ENCODE measurements around the gene GCA. TPM values are rescaled to one million over a fixed set of nuclear protein-coding genes. Genes with fewer than 3 reads are reported as not detected.

The GCA gene
- 34.5 TPM for polyA plus RNA-seq (2012; ENCODE audit: missing spikeins)

GRCh38 chr2:162343824-162344616 lies at the start of gene GCA:
TSS of gene GCA (plus strand) at chr2:162344132. CDS start at chr2:162344249, 117 bp downstream.
- FAIRE-seq, result peak; percentile 100
- peak; percentile 63 for DNase-seq (ENCODE audit: insufficient read length)
- TF ChIP-seq POLR2AphosphoS5 (IDR thresholded peaks at IDR 0.05; ENCODE audit: low read depth, low read length), result peak; percentile 71
- 0 out of 2 replicates have a peak, but pooled peaks have one; percentile 50 for TF ChIP-seq TAF1 (IDR thresholded peaks at IDR 0.05; ENCODE audit: borderline replicate concordance, low read depth, low read length)
- peak; percentile 77; the same call in 1 of the 2 replicates for TF ChIP-seq POLR2A (IDR thresholded peaks at IDR 0.05; ENCODE audit: low read depth, low read length)

- FAIRE-seq, result no peak
- TF ChIP-seq POLR2AphosphoS5 (IDR thresholded peaks at IDR 0.05; ENCODE audit: low read depth, low read length) (no peak), TAF1 (IDR thresholded peaks at IDR 0.05; ENCODE audit: borderline replicate concordance, low read depth, low read length) (no peak), POLR2A (IDR thresholded peaks at IDR 0.05; ENCODE audit: low read depth, low read length) (no peak)
- no peak for DNase-seq (ENCODE audit: insufficient read length)
Measured at GRCh38 chr2:162295009-162295408, 48.9 kb upstream of the GCA start.

- DNase-seq (ENCODE audit: insufficient read length) (no peak), FAIRE-seq (peak; percentile 14)
- TF ChIP-seq POLR2A (IDR thresholded peaks at IDR 0.05; ENCODE audit: low read depth, low read length), result no peak
- no peak for TF ChIP-seq TAF1 (IDR thresholded peaks at IDR 0.05; ENCODE audit: borderline replicate concordance, low read depth, low read length)
- no peak for TF ChIP-seq POLR2AphosphoS5 (IDR thresholded peaks at IDR 0.05; ENCODE audit: low read depth, low read length)
Measured at GRCh38 chr2:162297925-162298552, 45.9 kb upstream of the GCA start.

GRCh38 chr2:162298669-162299335 lies 45.1 kb upstream of the GCA start:
- DNase-seq (ENCODE audit: insufficient read length), result no peak
- TF ChIP-seq TAF1 (IDR thresholded peaks at IDR 0.05; ENCODE audit: borderline replicate concordance, low read depth, low read length), result no peak
- no peak for TF ChIP-seq POLR2AphosphoS5 (IDR thresholded peaks at IDR 0.05; ENCODE audit: low read depth, low read length)
- TF ChIP-seq POLR2A (IDR thresholded peaks at IDR 0.05; ENCODE audit: low read depth, low read length), result no peak
- FAIRE-seq, result no peak

GRCh38 chr2:162300266-162300665 lies 43.7 kb upstream of the GCA start:
- no peak for DNase-seq (ENCODE audit: insufficient read length)
- TF ChIP-seq POLR2A (IDR thresholded peaks at IDR 0.05; ENCODE audit: low read depth, low read length), result no peak
- TF ChIP-seq TAF1 (IDR thresholded peaks at IDR 0.05; ENCODE audit: borderline replicate concordance, low read depth, low read length), result no peak
- no peak for TF ChIP-seq POLR2AphosphoS5 (IDR thresholded peaks at IDR 0.05; ENCODE audit: low read depth, low read length)
- no peak for FAIRE-seq

- DNase-seq (ENCODE audit: insufficient read length) (no peak), FAIRE-seq (peak; percentile 82)
- TF ChIP-seq POLR2AphosphoS5 (IDR thresholded peaks at IDR 0.05; ENCODE audit: low read depth, low read length) (no peak), TAF1 (IDR thresholded peaks at IDR 0.05; ENCODE audit: borderline replicate concordance, low read depth, low read length) (no peak), POLR2A (IDR thresholded peaks at IDR 0.05; ENCODE audit: low read depth, low read length) (no peak)
Measured at GRCh38 chr2:162301151-162301804, 42.7 kb upstream of the GCA start.

GRCh38 chr2:162301877-162302276 lies 42.1 kb upstream of the GCA start:
- no peak for FAIRE-seq
- TF ChIP-seq POLR2AphosphoS5 (IDR thresholded peaks at IDR 0.05; ENCODE audit: low read depth, low read length) (no peak), TAF1 (IDR thresholded peaks at IDR 0.05; ENCODE audit: borderline replicate concordance, low read depth, low read length) (no peak), POLR2A (IDR thresholded peaks at IDR 0.05; ENCODE audit: low read depth, low read length) (no peak)

GRCh38 chr2:162305901-162306300 lies 38.0 kb upstream of the GCA start:
- DNase-seq (ENCODE audit: insufficient read length), result no peak
- TF ChIP-seq POLR2A (IDR thresholded peaks at IDR 0.05; ENCODE audit: low read depth, low read length) (no peak), TAF1 (IDR thresholded peaks at IDR 0.05; ENCODE audit: borderline replicate concordance, low read depth, low read length) (no peak), POLR2AphosphoS5 (IDR thresholded peaks at IDR 0.05; ENCODE audit: low read depth, low read length) (no peak)
- FAIRE-seq, result no peak

More at GRCh38 chr2:162301877-162302276, 42.1 kb upstream of the GCA start:
- no peak for DNase-seq (ENCODE audit: insufficient read length)

GRCh38 chr2:162308747-162309503 lies 35.0 kb upstream of the GCA start:
- no peak for DNase-seq (ENCODE audit: insufficient read length)
- peak; percentile 85 for FAIRE-seq

GRCh38 chr2:162312853-162313252 lies 31.1 kb upstream of the GCA start:
- FAIRE-seq, result no peak
- no peak for DNase-seq (ENCODE audit: insufficient read length)
- TF ChIP-seq POLR2A (IDR thresholded peaks at IDR 0.05; ENCODE audit: low read depth, low read length), result no peak
- TF ChIP-seq TAF1 (IDR thresholded peaks at IDR 0.05; ENCODE audit: borderline replicate concordance, low read depth, low read length), result no peak
- no peak for TF ChIP-seq POLR2AphosphoS5 (IDR thresholded peaks at IDR 0.05; ENCODE audit: low read depth, low read length)

More at GRCh38 chr2:162308747-162309503, 35.0 kb upstream of the GCA start:
- TF ChIP-seq POLR2A (IDR thresholded peaks at IDR 0.05; ENCODE audit: low read depth, low read length), result no peak
- no peak for TF ChIP-seq TAF1 (IDR thresholded peaks at IDR 0.05; ENCODE audit: borderline replicate concordance, low read depth, low read length)
- no peak for TF ChIP-seq POLR2AphosphoS5 (IDR thresholded peaks at IDR 0.05; ENCODE audit: low read depth, low read length)

All from GM12892 (cell line).